NCI-H1694 treated with DMSO at 0.1 percent for 48 hours (cell line): ENCODE results near the gene STIP1.
A peak's percentile ranks its signal among the peaks of the same experiment; 100 is the strongest.

Experiments used
- DNase-seq: peaks from one replicate; lab custom pipeline; 2025; lab: John Stamatoyannopoulos, UW

STIP1 gene

DNA sequence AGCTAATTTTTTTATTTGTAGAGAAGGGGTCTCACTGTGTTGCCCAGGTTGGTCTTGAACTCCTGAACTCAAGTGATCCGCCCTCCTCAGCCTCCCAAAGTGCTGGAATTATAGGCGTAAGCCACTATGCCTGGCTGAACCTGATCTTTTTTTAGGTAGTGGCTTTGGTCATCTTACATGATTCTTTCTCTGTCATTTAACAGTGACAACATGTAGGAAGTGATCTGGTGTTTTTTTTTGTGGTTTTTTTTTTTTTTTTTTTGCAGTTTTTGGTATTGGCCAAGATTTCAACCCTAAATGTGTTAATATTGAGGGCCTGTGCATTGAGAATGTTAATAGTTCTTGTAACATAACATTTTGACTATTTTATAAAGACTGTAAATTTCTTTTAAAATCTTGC lies 12.5 kb downstream of the STIP1 start:
- no peak for DNase-seq

DNA sequence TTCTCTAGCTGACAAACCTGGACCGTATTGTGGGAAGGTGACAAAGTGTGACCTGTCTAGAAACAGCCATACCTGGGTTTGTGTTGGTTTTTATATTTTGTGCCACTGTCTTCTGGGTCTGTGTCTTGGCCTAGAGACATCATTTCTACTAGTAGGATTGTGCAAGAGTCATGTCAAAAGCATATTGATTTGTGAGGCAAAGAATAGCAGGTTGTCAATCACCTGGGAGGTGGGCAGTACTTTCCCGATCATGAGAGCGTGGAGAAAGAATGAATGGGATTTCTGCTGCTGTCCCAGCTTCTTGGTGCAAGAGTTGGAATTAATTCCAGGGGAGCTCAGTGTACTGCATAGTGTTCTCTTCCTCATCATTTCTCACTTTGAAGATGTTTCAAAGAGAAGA lies 15.6 kb downstream of the STIP1 start:
- DNase-seq, result no peak

DNA sequence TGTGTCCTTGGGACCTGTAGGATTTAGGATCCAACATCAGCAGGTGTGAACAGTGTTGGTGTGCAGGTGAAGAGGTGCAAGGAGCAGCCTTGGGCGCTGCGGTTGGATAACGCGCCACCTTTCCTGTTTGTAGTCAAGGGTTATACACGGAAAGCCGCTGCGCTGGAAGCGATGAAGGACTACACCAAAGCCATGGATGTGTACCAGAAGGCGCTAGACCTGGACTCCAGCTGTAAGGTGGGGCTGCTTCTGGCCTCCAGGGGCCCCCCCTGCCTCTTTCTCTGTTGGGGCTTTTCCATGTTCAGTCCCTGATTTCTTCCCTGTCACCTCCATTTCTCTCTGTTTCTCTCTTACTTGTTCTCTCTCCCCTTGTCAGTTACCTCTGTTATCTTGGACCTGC lies 17.0 kb downstream of the STIP1 start:
- no peak for DNase-seq

DNA sequence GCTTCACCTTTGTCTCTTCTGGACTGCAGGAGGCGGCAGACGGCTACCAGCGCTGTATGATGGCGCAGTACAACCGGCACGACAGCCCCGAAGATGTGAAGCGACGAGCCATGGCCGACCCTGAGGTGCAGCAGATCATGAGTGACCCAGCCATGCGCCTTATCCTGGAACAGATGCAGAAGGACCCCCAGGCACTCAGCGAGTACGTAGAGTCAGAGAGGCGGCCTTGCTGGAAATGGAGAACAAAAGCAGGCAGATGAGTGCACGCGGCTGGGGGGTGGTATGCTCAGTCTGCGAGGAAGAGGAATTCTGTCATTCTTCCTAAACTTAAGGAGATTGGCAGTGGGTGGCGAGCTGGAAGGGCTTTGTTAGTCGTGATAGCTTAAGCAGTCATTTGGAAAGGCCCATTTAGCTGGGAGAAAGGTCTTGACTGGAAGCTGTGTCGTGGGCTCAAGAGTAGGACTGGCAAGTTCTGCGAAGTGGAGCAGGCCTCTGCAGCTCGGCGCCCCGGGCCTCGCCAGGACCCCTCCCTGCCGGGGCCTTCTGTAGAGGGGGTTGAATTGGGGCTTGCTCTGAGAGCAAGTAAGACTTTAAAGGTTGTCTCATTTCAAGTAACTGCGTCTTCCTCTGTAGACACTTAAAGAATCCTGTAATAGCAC lies 17.6 kb downstream of the STIP1 start:
- no peak for DNase-seq

DNA sequence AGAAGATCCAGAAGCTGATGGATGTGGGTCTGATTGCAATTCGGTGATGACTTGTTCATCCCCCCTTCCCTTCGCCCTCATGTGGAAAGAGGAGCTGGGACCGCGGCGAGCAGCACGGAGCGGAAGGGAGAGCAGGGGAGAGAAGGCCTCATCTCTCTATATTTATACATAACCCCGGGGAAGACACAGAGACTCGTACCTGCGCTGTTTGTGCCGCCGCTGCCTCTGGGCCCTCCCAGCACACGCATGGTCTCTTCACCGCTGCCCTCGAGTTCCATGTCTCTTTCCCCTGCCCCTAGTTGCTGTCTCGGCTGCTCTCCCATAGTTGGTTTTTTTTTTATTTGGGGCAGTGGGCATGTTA lies 18.1 kb downstream of the STIP1 start:
- no peak for DNase-seq

DNA sequence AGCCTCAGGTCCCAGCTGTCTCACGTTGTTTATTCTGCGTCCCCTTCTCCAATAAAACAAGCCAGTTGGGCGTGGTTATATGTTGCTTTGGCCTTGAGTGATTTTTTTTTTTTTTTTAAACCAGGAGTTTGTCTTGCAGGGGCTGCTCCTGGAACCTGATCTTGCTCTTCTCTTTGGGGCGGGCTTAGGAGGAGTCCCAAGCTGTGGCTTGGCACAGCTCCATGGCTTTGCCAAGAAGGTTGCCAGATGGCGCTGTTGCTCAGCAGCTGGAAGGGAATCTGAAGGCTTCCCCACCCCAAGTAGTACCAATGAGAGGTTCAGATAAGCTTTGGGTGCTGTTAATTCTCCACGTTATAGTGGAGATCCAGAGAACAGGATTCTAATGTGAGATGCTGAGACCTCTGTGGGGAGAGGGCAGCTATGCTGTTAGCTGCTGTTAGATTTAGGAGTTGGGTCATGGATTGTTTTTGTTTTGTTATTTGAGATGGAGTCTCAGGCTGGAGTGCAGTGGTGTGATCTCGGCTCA lies 18.6 kb downstream of the STIP1 start:
- DNase-seq, result peak; percentile 75

DNA sequence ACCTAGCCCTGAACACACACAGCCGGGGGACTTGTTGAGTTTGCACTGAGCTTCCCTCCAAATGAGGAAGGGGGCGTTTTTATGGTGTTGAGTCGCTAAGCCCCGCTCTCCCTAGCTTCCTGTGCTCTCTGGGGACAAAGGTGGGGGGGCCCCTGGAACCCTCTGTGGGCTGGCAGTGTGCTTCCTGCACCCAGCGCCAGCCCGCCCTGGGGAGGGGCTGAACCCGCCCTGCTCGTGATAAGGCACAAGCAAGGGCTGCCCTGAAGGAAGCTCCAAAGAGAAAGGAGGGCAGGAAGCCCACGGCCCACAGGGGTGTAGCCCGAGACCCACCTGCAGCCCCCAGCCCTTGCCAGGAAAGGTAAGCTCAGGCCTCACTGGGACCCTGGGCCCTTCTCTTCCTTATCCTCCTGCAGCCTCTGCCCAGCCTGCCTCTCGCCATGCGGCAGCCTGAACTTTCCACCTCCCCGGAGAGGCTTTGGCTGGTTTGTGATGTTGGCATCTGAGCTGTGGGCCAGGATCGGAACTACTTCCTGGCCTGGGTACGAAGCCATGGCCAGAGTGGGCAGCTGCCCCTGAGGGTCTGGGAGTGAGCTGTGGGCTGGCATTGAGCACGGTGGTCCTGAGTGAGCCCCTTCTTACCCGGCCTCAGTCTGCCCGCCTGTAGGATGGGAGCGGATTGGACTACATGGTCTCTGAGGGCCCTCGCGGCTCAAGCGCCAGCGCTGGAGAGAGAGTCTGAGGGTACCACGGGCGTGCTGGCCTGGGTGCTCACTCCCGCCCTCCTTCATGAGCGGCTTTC lies 20.7 kb downstream of the STIP1 start, which contains the start of gene FERMT3:
Gene FERMT3, plus strand, starts transcription at position 265 of the 799 bp plus-strand sequence. CDS start 644 bp downstream, outside the sequence.
- no peak for DNase-seq

DNA sequence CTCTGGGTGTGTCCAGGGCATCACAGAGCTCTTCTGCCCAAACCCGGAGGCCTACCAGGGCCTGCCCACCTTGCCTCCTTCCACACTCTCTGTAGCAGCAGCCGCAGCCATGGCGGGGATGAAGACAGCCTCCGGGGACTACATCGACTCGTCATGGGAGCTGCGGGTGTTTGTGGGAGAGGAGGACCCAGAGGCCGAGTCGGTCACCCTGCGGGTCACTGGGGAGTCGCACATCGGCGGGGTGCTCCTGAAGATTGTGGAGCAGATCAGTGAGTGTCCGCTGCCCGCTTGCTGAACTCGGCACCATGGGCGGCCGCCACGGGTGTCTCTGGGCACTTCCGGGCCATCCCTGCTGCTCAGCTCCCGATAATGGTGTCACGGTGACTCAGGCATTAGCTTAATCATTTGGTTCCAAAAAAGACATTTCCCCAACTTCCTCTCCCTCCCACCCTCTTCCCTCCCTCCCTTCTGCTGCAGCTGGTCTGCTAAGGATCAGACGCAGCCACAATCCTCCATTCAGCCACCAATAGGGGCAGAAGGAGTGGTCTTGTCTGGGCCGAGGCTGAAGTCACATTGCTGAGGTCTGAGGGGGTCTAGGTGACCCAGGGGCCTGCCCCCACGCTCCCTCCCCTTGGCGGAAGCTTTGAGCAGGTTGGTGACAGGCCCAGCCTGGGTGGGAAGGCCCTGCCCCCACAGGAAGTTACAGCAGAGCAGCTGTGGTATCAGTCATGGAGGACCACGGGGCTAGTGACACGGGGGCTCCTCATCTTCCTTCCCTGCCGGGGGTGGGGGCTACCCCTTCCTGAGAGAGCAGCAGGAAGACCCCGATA lies 21.5 kb downstream of the STIP1 start:
- no peak for DNase-seq

DNA sequence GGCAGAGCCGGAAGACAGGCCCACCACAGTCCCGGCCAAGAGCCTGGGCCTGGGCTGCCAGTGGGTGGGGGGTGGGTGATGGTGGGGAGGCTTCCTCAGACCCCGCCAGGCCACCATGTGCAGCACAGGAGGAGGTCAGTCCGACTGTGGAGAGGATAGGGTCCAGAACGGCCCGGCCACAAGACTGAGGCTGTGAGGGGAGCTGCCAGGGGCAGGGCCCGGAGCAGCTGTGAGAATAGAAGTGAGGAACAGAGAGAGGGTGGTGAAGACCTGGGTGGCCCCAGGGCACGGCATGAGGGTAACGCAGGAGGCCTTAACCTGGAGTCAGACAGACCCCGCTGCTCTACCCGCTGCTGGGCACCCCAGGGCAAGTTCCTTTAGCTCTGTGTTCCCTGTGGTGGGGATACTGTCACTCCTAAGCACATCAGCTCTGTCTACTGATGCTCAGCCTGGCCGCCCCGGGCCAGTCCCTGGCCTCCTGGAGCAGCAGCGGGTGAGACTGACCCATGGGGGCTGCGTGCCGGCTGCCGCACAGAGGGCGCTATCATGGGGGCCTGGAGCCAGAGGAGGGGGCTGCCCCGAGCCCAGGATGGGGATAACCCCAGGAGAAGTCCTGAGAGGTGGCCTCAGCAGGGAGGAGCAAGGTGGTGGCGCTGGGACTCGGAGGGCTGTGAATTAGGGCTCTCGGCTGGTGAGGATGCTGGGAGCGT lies 22.3 kb downstream of the STIP1 start:
- no peak for DNase-seq

DNA sequence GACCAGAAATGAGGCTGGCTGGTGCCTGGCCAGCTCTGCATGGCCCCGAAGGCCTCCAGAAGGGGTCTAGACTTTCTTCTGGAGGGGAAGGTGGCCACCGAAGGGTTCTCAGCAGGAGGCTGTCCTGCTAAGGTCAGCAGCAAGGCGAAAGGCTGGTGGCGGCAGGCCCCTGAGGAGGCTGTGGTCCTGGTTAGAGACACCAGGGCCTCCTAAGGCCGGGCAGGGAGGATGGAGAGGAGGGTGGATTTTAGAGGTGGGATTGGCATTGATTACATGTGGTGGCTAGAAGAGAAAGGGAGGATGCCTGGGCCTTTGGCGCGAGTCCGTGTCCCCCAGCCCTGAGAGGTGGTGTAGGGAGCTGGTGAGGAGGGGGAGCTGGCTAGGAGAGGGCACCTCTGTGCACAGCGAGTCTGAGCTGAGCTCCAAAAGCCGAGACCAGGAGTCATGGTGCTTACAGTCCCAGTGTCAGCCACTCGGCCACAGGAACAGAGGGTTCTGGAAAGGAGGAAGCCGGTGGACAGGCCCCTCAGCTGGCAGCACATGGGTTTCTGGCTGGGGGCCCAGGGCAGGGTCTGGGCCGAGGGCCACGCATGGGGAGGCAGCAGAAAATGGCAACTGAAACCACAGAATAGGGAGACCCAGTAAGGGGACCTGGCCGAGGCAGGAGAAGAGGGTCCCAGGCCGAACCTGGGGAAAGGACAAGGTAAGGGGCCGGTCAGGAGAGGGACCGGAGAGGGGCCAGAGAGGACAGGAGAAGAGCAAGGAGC lies 23.0 kb downstream of the STIP1 start:
- no peak for DNase-seq

DNA sequence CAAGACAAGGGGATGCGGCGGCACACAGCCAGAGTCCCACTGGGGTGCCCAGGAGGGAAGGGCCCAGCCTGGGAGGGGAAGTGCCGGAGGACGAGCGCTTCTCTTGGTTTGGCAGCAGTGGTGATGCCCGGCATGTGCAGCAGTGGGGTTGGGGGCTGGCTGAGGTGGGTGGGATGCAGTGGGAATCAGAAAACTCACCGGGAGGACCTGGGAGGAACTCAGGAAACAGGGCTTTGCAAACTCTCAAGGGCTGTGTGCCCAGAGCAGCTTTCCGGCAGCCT lies 23.5 kb downstream of the STIP1 start:
- no peak for DNase-seq

DNA sequence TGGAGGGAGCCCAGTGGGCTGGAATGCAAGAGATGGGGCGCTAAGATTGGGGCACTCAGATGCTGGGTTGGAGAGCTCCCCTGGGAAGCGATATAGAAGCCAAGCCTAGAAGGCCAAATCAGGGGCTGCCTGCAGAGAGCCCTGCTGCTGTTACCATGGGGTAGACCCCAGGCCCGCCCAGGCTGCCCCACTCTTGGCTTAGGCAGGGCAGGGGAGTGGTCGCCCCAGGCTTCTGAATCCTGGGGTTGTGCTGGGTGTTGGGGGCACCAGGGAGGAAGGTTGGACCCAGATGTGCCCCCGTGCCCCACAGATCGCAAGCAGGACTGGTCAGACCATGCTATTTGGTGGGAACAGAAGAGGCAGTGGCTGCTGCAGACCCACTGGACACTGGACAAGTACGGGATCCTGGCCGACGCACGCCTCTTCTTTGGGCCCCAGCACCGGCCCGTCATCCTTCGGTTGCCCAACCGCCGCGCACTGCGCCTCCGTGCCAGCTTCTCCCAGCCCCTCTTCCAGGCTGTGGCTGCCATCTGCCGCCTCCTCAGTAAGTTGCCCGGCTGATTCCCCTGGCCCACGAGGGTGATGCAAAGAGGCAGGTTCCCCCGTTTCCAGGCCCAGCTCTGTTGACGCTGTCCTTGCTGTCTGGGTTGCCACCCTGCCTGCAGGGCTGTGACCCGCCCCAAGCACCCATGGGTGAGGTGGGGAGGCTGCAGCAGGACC lies 24.5 kb downstream of the STIP1 start:
- peak; percentile 52 for DNase-seq

DNA sequence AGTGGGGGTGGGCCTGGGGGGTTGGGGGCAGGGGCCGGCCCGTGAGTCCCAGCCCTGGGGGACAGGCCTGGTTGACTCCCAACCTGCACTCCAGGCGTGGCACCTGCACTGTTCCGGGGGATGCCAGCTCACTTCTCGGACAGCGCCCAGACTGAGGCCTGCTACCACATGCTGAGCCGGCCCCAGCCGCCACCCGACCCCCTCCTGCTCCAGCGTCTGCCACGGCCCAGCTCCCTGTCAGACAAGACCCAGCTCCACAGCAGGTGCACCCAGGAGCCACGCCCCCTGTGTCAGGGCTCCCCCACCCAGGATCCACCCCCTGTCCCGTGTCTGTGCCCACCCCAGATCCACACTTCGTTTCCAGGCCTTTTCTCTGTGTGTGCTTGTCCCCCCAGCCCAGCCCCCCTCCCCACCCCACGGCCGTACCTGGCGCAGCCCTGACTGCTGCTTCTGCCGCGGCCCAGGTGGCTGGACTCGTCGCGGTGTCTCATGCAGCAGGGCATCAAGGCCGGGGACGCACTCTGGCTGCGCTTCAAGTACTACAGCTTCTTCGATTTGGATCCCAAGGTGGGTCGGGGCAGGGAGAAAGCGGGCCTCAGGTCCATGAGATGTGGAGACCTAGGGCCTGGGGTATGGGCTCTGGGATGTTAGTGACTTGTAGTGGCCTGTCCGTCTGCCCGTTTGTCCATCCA lies 25.4 kb downstream of the STIP1 start:
- DNase-seq, result no peak

DNA sequence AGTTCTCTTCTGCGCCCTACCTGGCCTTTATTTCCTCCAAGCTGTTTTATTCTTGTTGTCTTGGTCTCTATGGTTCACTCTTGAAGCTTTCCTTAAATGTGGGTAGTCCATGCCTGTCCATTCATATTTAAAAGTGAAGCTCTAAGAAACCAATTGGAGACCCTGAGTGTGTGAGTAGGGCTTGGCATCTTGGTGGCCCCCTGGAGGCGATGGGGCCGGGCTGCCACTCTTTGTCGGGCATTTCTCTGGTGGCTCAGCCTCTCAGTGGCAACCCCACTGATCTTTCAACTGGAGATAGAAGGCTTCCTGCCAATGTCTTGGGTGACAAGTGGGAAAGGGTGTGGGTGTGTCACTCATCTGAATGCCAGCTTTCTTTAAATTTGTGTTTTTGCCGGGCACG lies 30.9 kb downstream of the STIP1 start:
- no peak for DNase-seq

DNA sequence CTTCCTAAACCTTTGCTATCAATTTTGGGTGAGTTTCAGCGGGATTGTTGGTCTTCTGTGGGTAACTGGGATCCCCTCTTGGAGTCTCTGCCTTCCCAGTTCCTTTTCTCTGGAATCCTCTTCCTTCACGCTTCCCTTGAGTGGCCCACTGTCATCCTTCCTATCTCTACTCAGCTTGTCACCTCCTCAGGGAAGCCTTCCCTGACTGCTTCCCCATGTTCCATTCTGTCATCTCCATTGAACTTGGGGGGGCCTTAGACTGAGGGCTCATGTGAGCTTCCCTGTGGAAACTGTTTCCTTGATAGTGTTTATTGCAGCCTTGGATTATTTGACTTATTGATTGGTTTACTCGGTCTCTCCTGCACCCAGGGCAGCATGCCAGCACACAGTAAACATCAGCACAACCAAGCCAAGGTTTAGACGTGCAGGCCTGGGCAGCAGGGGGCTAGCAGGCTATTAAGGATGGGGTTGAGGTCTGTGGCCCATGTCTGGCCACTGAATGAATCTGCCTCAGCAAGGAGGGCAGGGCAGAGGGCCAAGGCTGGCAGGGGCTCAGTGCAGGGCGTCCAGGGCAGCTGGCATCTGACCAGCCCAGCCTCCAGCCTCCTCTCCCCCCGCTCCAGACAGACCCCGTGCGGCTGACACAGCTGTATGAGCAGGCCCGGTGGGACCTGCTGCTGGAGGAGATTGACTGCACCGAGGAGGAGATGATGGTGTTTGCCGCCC lies 32.8 kb downstream of the STIP1 start:
- DNase-seq, result no peak

DNA sequence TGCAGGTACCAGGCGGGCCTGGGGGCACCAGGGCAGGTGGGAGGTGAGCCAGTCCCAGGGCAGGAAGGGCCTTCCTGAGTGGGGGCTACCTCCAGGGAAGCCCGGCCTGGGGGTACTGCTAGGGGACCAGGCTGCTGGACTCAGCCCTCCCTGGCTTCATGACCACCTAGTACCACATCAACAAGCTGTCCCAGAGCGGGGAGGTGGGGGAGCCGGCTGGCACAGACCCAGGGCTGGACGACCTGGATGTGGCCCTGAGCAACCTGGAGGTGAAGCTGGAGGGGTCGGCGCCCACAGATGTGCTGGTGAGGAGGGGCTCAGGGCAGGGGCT lies 33.3 kb downstream of the STIP1 start:
- no peak for DNase-seq

DNA sequence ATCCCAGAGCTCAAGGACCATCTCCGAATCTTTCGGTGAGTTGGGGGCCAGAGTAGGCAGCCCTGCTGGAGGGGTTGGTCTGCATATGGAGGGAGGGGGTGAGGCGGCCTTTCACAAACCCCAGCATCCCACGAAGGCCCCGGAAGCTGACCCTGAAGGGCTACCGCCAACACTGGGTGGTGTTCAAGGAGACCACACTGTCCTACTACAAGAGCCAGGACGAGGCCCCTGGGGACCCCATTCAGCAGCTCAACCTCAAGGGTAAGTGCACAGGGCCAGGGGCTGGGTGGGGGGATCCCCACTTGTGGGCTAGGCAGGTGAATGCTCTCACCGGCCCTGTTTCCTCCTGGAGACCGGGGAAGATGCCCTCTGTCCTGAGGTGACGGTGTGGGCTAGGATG lies 33.8 kb downstream of the STIP1 start:
- no peak for DNase-seq

DNA sequence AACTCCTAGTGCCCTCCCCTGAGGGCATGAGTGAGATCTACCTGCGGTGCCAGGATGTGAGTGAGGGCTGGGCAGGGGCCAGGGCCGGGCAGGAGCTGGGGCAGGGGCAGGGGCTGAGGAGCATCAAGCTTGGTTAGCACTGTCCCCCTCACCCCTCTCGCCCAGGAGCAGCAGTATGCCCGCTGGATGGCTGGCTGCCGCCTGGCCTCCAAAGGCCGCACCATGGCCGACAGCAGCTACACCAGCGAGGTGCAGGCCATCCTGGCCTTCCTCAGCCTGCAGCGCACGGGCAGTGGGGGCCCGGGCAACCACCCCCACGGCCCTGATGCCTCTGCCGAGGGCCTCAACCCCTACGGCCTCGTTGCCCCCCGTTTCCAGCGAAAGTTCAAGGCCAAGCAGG lies 34.3 kb downstream of the STIP1 start:
- DNase-seq, result no peak

DNA sequence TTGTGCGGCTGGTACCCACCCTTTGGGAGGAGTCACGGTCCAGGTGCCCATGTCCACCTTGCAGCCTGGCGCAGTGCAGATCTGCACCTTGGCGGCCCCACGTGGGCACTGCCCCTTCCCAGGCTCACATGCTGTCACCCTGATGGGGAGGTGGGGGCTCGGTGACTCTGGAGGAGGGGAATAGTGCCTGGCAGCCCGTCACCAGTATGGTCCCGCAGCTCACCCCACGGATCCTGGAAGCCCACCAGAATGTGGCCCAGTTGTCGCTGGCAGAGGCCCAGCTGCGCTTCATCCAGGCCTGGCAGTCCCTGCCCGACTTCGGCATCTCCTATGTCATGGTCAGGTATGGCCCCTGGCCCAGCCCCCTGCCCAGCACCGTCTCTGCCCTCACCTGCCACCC lies 34.8 kb downstream of the STIP1 start:
- no peak for DNase-seq

DNA sequence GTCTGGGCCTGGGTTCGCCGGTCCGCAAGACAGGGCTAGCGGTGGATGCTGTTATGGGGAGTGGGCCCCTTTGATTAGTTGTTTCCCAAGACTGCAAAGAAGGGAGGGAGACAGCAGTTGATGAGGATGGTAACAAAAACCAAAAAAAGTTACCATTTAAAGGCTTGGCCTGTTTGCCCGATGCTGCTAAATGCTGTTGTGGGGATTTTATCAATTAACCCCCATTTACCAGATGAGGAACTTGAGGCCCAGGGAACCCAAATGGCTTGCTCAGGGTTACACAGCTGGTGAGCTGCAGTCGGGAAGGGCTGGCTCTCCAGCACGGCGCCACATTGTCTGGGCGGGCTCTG lies 36.7 kb downstream of the STIP1 start:
- no peak for DNase-seq
